SK-N-SH (cell line): ENCODE data around the gene CLEC17A. TPM values are rescaled to one million over a fixed set of nuclear protein-coding genes. Genes with fewer than 3 reads are reported as not detected.

Source experiments
- CTCF ChIA-PET: fragments of 300-600, 350-600 bp; formaldehyde crosslinking; extraction: SDS; loops from one replicate; lab custom pipeline; 2021; lab: Yijun Ruan, JAX
- POLR2A ChIA-PET: fragments of 350-600 bp; sonication (Branson Sonifier 250); formaldehyde crosslinking; extraction: SDS; loops from one replicate; lab custom pipeline; 2020; ENCODE audit warnings: antibody characterized with exemption, inconsistent platforms; lab: Yijun Ruan, JAX
- DNase-seq: peaks from one replicate; pipeline ENCODE4 v3.0.0; 2012
- H2AFZ ChIP-seq: fragments of 200-600 bp; sonication (generic); 2 replicates; pipeline ENCODE4 v1.8.1; 2016; ENCODE audit warnings: antibody characterized with exemption, mild to moderate bottlenecking, low read depth
- H3F3A ChIP-seq: fragments of 200-600 bp; sonication (generic); replicated peaks from 2 replicates; pipeline ENCODE3; 2016; ENCODE audit warnings: antibody characterized with exemption, mild to moderate bottlenecking; ENCODE audit not compliant: insufficient read depth
- H3K27ac ChIP-seq, 2 experiments: fragments of 200-500 bp in 1 of 2; fragments of 200-600 bp in 1 of 2; sonication (Bioruptor generic) in 1 of 2; sonication (generic), shearing (Covaris generic) in 1 of 2; 2 replicates each; pipeline versions ENCODE4 v1.5.1 to v1.6.1; 2014 to 2016; ENCODE audit warnings: low read depth in 2 of 2, inconsistent platforms in 1 of 2, low read length in 1 of 2, mild to moderate bottlenecking in 1 of 2, mixed read lengths in 1 of 2
- H3K27me3 ChIP-seq: fragments of 200-600 bp; sonication (generic), shearing (Covaris generic); 2 replicates; pipeline ENCODE4 v1.6.1; 2016; ENCODE audit warnings: mixed run types; ENCODE audit not compliant: insufficient read depth
- H3K36me3 ChIP-seq, 2 experiments: fragments of 200-500 bp in 1 of 2; fragments of 200-600 bp in 1 of 2; sonication (Bioruptor generic) in 1 of 2; sonication (generic) in 1 of 2; replicated peaks in 1 of 2; 2 replicates each; pipeline versions ENCODE3 to v1.5.1; 2014 to 2016; ENCODE audit warnings: low read length in 1 of 2, mild to moderate bottlenecking in 1 of 2; ENCODE audit not compliant: insufficient read depth in 2 of 2, control insufficient read depth in 1 of 2
- H3K4me1 ChIP-seq, 2 experiments: fragments of 200-500 bp in 1 of 2; fragments of 200-600 bp in 1 of 2; sonication (Bioruptor generic) in 1 of 2; sonication (generic), shearing (Covaris generic) in 1 of 2; 2 replicates each; pipeline versions ENCODE4 v1.5.1 to v1.6.1; 2014 to 2016; ENCODE audit warnings: low read depth in 1 of 2, low read length in 1 of 2, mixed run types in 1 of 2; ENCODE audit not compliant: insufficient read depth in 2 of 2, control insufficient read depth in 1 of 2
- H3K4me2 ChIP-seq: fragments of 200-600 bp; sonication (generic), shearing (Covaris generic); 2 replicates; pipeline ENCODE4 v1.6.1; 2017; ENCODE audit warnings: mixed run types
- H3K4me3 ChIP-seq, 2 experiments: fragments of 200-500 bp in 1 of 2; fragments of 200-600 bp in 1 of 2; sonication (Bioruptor generic) in 1 of 2; sonication (generic), shearing (Covaris generic) in 1 of 2; 2 replicates each; pipeline versions ENCODE4 v1.5.1 to v1.8.1; 2014 to 2016; ENCODE audit warnings: low read depth in 2 of 2, inconsistent platforms in 1 of 2, low read length in 1 of 2, mild to moderate bottlenecking in 1 of 2, mixed read lengths in 1 of 2, moderate library complexity in 1 of 2
- H3K79me2 ChIP-seq: fragments of 200-600 bp; sonication (generic); 2 replicates; pipeline ENCODE4 v1.8.1; 2017; ENCODE audit warnings: mild to moderate bottlenecking; ENCODE audit not compliant: insufficient read depth
- H3K9ac ChIP-seq: fragments of 200-600 bp; sonication (generic); 2 replicates; pipeline ENCODE4 v1.6.1; 2017; ENCODE audit warnings: mixed run types
- H3K9me2 ChIP-seq: fragments of 200-600 bp; sonication (generic); 2 replicates; pipeline ENCODE4 v1.6.1; 2017; ENCODE audit warnings: mixed run types
- H3K9me3 ChIP-seq: fragments of 200-600 bp; sonication (generic); 2 replicates; pipeline ENCODE4 v1.6.1; 2017; ENCODE audit warnings: mixed run types, mild to moderate bottlenecking, moderate library complexity
- H4K20me1 ChIP-seq: fragments of 200-600 bp; sonication (generic); 2 replicates; pipeline ENCODE4 v1.6.1; 2017; ENCODE audit warnings: mild to moderate bottlenecking, mixed run types; ENCODE audit not compliant: insufficient read depth
- CTCF ChIP-seq: fragments of 200-600 bp; sonication (generic); IDR thresholded peaks from 2 replicates; pipeline ENCODE4 v1.6.1; 2017; ENCODE audit warnings: antibody characterized with exemption, mild to moderate bottlenecking, moderate library complexity
- FOXM1 ChIP-seq: IDR thresholded peaks from 2 replicates; pipeline ENCODE4 v1.4.0; 2012; ENCODE audit warnings: low read depth, mild to moderate bottlenecking
- GATA2 ChIP-seq: sonication (generic); formaldehyde crosslinking; IDR thresholded peaks from 2 replicates; pipeline ENCODE4 v1.5.0; 2020; ENCODE audit warnings: mild to moderate bottlenecking, missing genetic modification reagents
- IRF3 ChIP-seq: fragments of 150-350 bp; IDR thresholded peaks from 2 replicates; pipeline ENCODE4 v1.6.1; 2016; ENCODE audit warnings: mild to moderate bottlenecking, low read depth, low read length
- JUND ChIP-seq: IDR thresholded peaks from 2 replicates; pipeline ENCODE4 v1.4.0; 2012
- MAX ChIP-seq: IDR thresholded peaks from 2 replicates; pipeline ENCODE4 v1.4.0; 2012; ENCODE audit warnings: low read depth
- MEF2A ChIP-seq: IDR thresholded peaks from 2 replicates; pipeline ENCODE4 v1.4.0; 2012; ENCODE audit warnings: low read depth, borderline replicate concordance
- MXI1 ChIP-seq: IDR thresholded peaks from 2 replicates; pipeline ENCODE4 v1.6.1; 2012; ENCODE audit warnings: mild to moderate bottlenecking, low read depth, low read length, improper control_type of control experiment
- NFIC ChIP-seq: IDR thresholded peaks from 2 replicates; pipeline ENCODE4 v1.4.0; 2012; ENCODE audit warnings: borderline replicate concordance
- NRF1 ChIP-seq: IDR thresholded peaks from 2 replicates; pipeline ENCODE4 v1.6.1; 2012; ENCODE audit warnings: low read depth, mild to moderate bottlenecking, low read length
- POLR2AphosphoS5 ChIP-seq: IDR thresholded peaks from 2 replicates; pipeline ENCODE4 v1.6.1; 2012; ENCODE audit warnings: low read depth, low read length
- RAD21 ChIP-seq: IDR thresholded peaks from 2 replicates; pipeline ENCODE4 v1.6.1; 2012; ENCODE audit warnings: mild to moderate bottlenecking, low read length
- REST ChIP-seq: IDR thresholded peaks from 2 replicates; pipeline ENCODE4 v1.6.1; 2012; ENCODE audit warnings: mild to moderate bottlenecking, low read depth, low read length, moderate library complexity
- SIN3A ChIP-seq: IDR thresholded peaks from 2 replicates; pipeline ENCODE4 v1.6.1; 2012; ENCODE audit warnings: low read depth, mild to moderate bottlenecking, low read length, moderate library complexity, borderline replicate concordance
- SMC3 ChIP-seq: IDR thresholded peaks from 2 replicates; pipeline ENCODE4 v1.6.1; 2012; ENCODE audit warnings: low read depth, low read length, improper control_type of control experiment
- YY1 ChIP-seq: IDR thresholded peaks from 2 replicates; pipeline ENCODE4 v1.4.0; 2012; ENCODE audit warnings: low read depth, mild to moderate bottlenecking
- ZBTB33 ChIP-seq: IDR thresholded peaks from 2 replicates; pipeline ENCODE4 v1.4.0; 2012; ENCODE audit warnings: low read depth, borderline replicate concordance
- WGBS: methylation state at CpG from one replicate; pipeline ENCODE4 v1.1.6; 2017; ENCODE audit warnings: low lambda C conversion rate; 5-methylcytosine and 5-hydroxymethylcytosine counted together
- polyA plus RNA-seq, 3 experiments: library from polyadenylated mRNA; depleted of rRNA; stranded (reverse); fragments of >200 nt; gene quantifications; 2 replicates each; pipeline ENCODE4 v1.2.3, GENCODE V29; 2012

The CLEC17A gene
- polyA plus RNA-seq, 1 of the 3 experiments (the other 2 are of a cell fraction), result not detected

GRCh38 chr19:14556662-14557188 lies 26.2 kb upstream of the CLEC17A start:
- H3F3A ChIP-seq, result no peaks in the 10 kb centered on the region
- no peaks in the 10 kb centered on the region; the same call in 1 of the 2 replicates for H4K20me1 ChIP-seq
- DNase-seq, result peak; percentile 94
- CTCF ChIA-PET, result interaction anchor here (0.6 to 4.0 kb wide), 17 partner anchors 9 to 159 kb away, joined by 3 to 60 read pairs (median 6); partner anchors contain the start of genes DNAJB1, NDUFB7, TECR and ZNF333
- no peaks in the 10 kb centered on the region for H3K9me2 ChIP-seq
- peaks cover 0 to 15% of the 10 kb centered on the region in 2 experiments; a peak in 1 of 4 replicates for H3K4me1 ChIP-seq
- POLR2A ChIA-PET, result interaction anchor here (1.2 kb wide), 2 partner anchors 38 to 39 kb away, joined by 3 to 4 read pairs; partner anchors contain the start of gene DNAJB1
- H3K9me3 ChIP-seq, result no peaks in the 10 kb centered on the region
- H3K4me3 ChIP-seq, result peak overlapping the region in 1 of 2 experiments; percentile 42; a peak in 1 of 4 replicates
- H2AFZ ChIP-seq, result no peak overlapping the region
- H3K9ac ChIP-seq, result no peak overlapping the region
- 45% methylated on average over 4 of the region's 18 CpGs for WGBS
- H3K27me3 ChIP-seq, result no peaks in the 10 kb centered on the region
- H3K27ac ChIP-seq, result no peak overlapping the region; a peak in 1 of 4 replicates
- TF ChIP-seq NFIC, result no peak
- TF ChIP-seq SMC3, result peak; percentile 44
- no peak for TF ChIP-seq JUND
- peak; percentile 45 for TF ChIP-seq RAD21
- TF ChIP-seq CTCF, result peak; percentile 93
- TF ChIP-seq, all 33 proteins: peak for 3
- Histone ChIP-seq H3K4me2 (peak overlapping the region; percentile 48; the same call in 1 of the 2 replicates), H3K79me2 (peaks cover 15% of the 10 kb centered on the region), H3K36me3 (no peaks in the 10 kb centered on the region)

- 100% methylated on average over 2 of the region's 23 CpGs for WGBS
- CTCF ChIA-PET, result interaction anchor here (3.3 to 4.0 kb wide), 2 partner anchors 11 to 12 kb away, joined by 35 to 60 read pairs; partner anchors contain the start of gene NDUFB7
- no peaks in the 10 kb centered on the region for H3K9me2 ChIP-seq
- TF ChIP-seq JUND, result no peak
- TF ChIP-seq REST, result no peak
- TF ChIP-seq IRF3, result no peak
- no peak for TF ChIP-seq ZBTB33
- TF ChIP-seq YY1, result no peak
- TF ChIP-seq GATA2 (CRISPR knock-in tag), result no peak
- no peak for TF ChIP-seq SIN3A
- TF ChIP-seq MAX, result no peak
- no peak for TF ChIP-seq MXI1
- no peak for TF ChIP-seq MEF2A
- no peak for TF ChIP-seq POLR2AphosphoS5
- TF ChIP-seq FOXM1, result no peak
- no peak for TF ChIP-seq NRF1
Measured at GRCh38 chr19:14558370-14559066, 24.4 kb upstream of the CLEC17A start.

More at GRCh38 chr19:14558370-14559066, 24.4 kb upstream of the CLEC17A start:
- Histone ChIP-seq H3K36me3 (no peaks in the 10 kb centered on the region), H3K9ac (no peak overlapping the region), H2AFZ (no peak overlapping the region), H3F3A (no peaks in the 10 kb centered on the region), H3K4me2 (no peak overlapping the region), H3K9me3 (no peaks in the 10 kb centered on the region), H4K20me1 (no peaks in the 10 kb centered on the region; the same call in 1 of the 2 replicates), H3K27ac (no peak overlapping the region; a peak in 1 of 4 replicates), H3K79me2 (peaks cover 15% of the 10 kb centered on the region), H3K4me3 (no peak overlapping the region), H3K27me3 (no peaks in the 10 kb centered on the region), H3K4me1 (peaks cover 0 to 15% of the 10 kb centered on the region in 2 experiments; a peak in 1 of 4 replicates)
- POLR2A ChIA-PET, result no interaction called here
- DNase-seq, result no peak
